GM21360 (cell line): ENCODE data around the gene RPL32.
"Not testable (repeated sequence)": the region's sequence is repeated elsewhere in the genome, so short reads cannot be mapped to it uniquely, and the experiment has no call there.

Source experiments
- ATAC-seq: cut with Tn5 transposase; IDR thresholded peaks from one replicate; pipeline ENCODE4 v1.9.1; 2021; ENCODE audit warnings: mild to moderate bottlenecking, moderate library complexity; ENCODE audit not compliant: unreplicated experiment

The RPL32 gene

GRCh38 chr3:12868039-12869034, 27.0 kb upstream of the RPL32 start:
- peak; percentile 51 for ATAC-seq

- no peak for ATAC-seq
Observed at GRCh38 chr3:12866836-12867235, 25.5 kb upstream of the RPL32 start.

- no peak for ATAC-seq
Observed at GRCh38 chr3:12865271-12865670, 23.9 kb upstream of the RPL32 start.

GRCh38 chr3:12862387-12862786, 21.0 kb upstream of the RPL32 start:
- ATAC-seq = no peak

- no peak for ATAC-seq
Observed at GRCh38 chr3:12861611-12862010, 20.2 kb upstream of the RPL32 start.

- no peak for ATAC-seq
Observed at GRCh38 chr3:12859840-12860239, 18.5 kb upstream of the RPL32 start.

GRCh38 chr3:12856626-12857025, 15.3 kb upstream of the RPL32 start:
- ATAC-seq = no peak

GRCh38 chr3:12854565-12854964, 13.2 kb upstream of the RPL32 start:
- no peak for ATAC-seq

GRCh38 chr3:12853847-12854246, 12.5 kb upstream of the RPL32 start:
- ATAC-seq = not testable (repeated sequence)

GRCh38 chr3:12852201-12852600, 10.8 kb upstream of the RPL32 start:
- ATAC-seq = no peak

GRCh38 chr3:12845811-12846210, 4.4 kb upstream of the RPL32 start:
- ATAC-seq = no peak

GRCh38 chr3:12842469-12842868, 1.1 kb upstream of the RPL32 start:
- no peak for ATAC-seq

- ATAC-seq = no peak
Observed at GRCh38 chr3:12841970-12842328, 584 bp upstream of the RPL32 start.

- ATAC-seq = peak; percentile 16
Observed at GRCh38 chr3:12840591-12841148, 695 bp downstream of the RPL32 start.

- ATAC-seq = not testable (repeated sequence)
Observed at GRCh38 chr3:12840148-12840547, 1.2 kb downstream of the RPL32 start.

- no peak for ATAC-seq
Observed at GRCh38 chr3:12839156-12839946, 2.0 kb downstream of the RPL32 start.

- no peak for ATAC-seq
Observed at GRCh38 chr3:12838179-12838965, 3.0 kb downstream of the RPL32 start.

- ATAC-seq = no peak
Observed at GRCh38 chr3:12837295-12837986, 3.9 kb downstream of the RPL32 start.

- no peak for ATAC-seq
Observed at GRCh38 chr3:12835052-12835665, 6.2 kb downstream of the RPL32 start.
